Mucosa of rectum (tissue), 2 donors: ENCODE measurements around the gene CD151.

Experiments
- H3K27ac ChIP-seq, 2 donors: one replicate each; pipeline ENCODE4 v1.7.0; 2013; ENCODE audit warnings: inconsistent platforms in 2 of 2, low read depth in 2 of 2, low read length in 2 of 2
- H3K27me3 ChIP-seq, 2 donors: one replicate each; pipeline ENCODE4 v1.7.0; 2013; ENCODE audit warnings: low read length in 2 of 2; ENCODE audit not compliant: control insufficient read depth in 2 of 2, insufficient read depth in 2 of 2
- H3K36me3 ChIP-seq, 2 donors: one replicate each; pipeline ENCODE4 v1.7.0; 2013; ENCODE audit warnings: low read length in 2 of 2; ENCODE audit not compliant: control insufficient read depth in 2 of 2, insufficient read depth in 2 of 2
- H3K4me1 ChIP-seq, 2 donors: one replicate each; pipeline ENCODE4 v1.7.0; 2013; ENCODE audit warnings: low read length in 2 of 2, mild to moderate bottlenecking in 1 of 2; ENCODE audit not compliant: control insufficient read depth in 2 of 2, insufficient read depth in 2 of 2
- H3K4me3 ChIP-seq, 2 donors: one replicate each; pipeline ENCODE4 v1.7.0; 2013; ENCODE audit warnings: low read length in 2 of 2
- H3K9ac ChIP-seq, 2 donors: one replicate each; pipeline ENCODE4 v1.7.0; 2013; ENCODE audit warnings: low read length in 2 of 2, low read depth in 1 of 2, mild to moderate bottlenecking in 1 of 2
- H3K9me3 ChIP-seq, 2 donors: one replicate each; pipeline ENCODE4 v1.7.0; 2013; ENCODE audit warnings: low read length in 2 of 2; ENCODE audit not compliant: control insufficient read depth in 2 of 2
- donor health status: healthy.
- donor health status: Normal muscosa, but diverticular disease.

CD151 gene

GRCh38 chr11:797296-798092 is 35.3 kb upstream of the CD151 start:
- Histone ChIP-seq H3K27me3 (no peaks in the 10 kb centered on the region), H3K4me1 (peaks cover 17 to 27% of the 10 kb centered on the region in 2 donors), H3K36me3 (peaks cover 0 to 4% of the 10 kb centered on the region in 2 donors), H3K27ac (peak overlapping the region; percentile 62 to 85), H3K9ac (peak overlapping the region; percentile 63 to 66), H3K9me3 (no peaks in the 10 kb centered on the region), H3K4me3 (peak overlapping the region; percentile 75 to 86)

- H3K9ac ChIP-seq = peak within 1 kb of the TSS; percentile 63 to 66
- H3K4me1 ChIP-seq = peaks cover 17 to 27% of the 10 kb centered on the region in 2 donors
- H3K9me3 ChIP-seq = no peaks in the 10 kb centered on the region
- no peaks in the 10 kb centered on the region for H3K27me3 ChIP-seq
- peak within 1 kb of the TSS; percentile 62 to 85 for H3K27ac ChIP-seq
- peak within 1 kb of the TSS; percentile 75 to 86 for H3K4me3 ChIP-seq
- H3K36me3 ChIP-seq = peaks cover 0 to 4% of the 10 kb centered on the region in 2 donors
Observed at GRCh38 chr11:798093-798713, 34.5 kb upstream of the CD151 start, which contains the start of gene SLC25A22. SLC25A22 (minus strand) TSS chr11:798281; CDS start chr11:795006, 3,275 bp downstream.

GRCh38 chr11:799641-800316 is 33.0 kb upstream of the CD151 start:
- Histone ChIP-seq H3K9ac (no peak overlapping the region), H3K36me3 (peaks cover 0 to 2% of the 10 kb centered on the region in 2 donors), H3K27ac (no peak overlapping the region), H3K9me3 (no peaks in the 10 kb centered on the region), H3K27me3 (no peaks in the 10 kb centered on the region), H3K4me1 (peaks cover 26 to 40% of the 10 kb centered on the region in 2 donors), H3K4me3 (no peak overlapping the region)

- H3K36me3 ChIP-seq = peaks cover 0 to 2% of the 10 kb centered on the region in 2 donors
- H3K27ac ChIP-seq = no peak overlapping the region
- no peaks in the 10 kb centered on the region for H3K27me3 ChIP-seq
- no peaks in the 10 kb centered on the region for H3K9me3 ChIP-seq
- H3K9ac ChIP-seq = no peak overlapping the region
- H3K4me3 ChIP-seq = no peak overlapping the region
- H3K4me1 ChIP-seq = peaks cover 25 to 36% of the 10 kb centered on the region in 2 donors
Observed at GRCh38 chr11:800473-800872, 32.3 kb upstream of the CD151 start.

GRCh38 chr11:801097-801780 is 31.5 kb upstream of the CD151 start:
- H3K9ac ChIP-seq = no peak overlapping the region
- H3K27ac ChIP-seq = no peak overlapping the region
- H3K27me3 ChIP-seq = no peaks in the 10 kb centered on the region
- H3K4me1 ChIP-seq = peaks cover 24 to 33% of the 10 kb centered on the region in 2 donors
- H3K4me3 ChIP-seq = no peak overlapping the region
- no peaks in the 10 kb centered on the region for H3K9me3 ChIP-seq
- peaks cover 0 to 2% of the 10 kb centered on the region in 2 donors for H3K36me3 ChIP-seq

- Histone ChIP-seq H3K36me3 (peaks cover 0 to 2% of the 10 kb centered on the region in 2 donors), H3K9ac (no peak overlapping the region), H3K27me3 (no peaks in the 10 kb centered on the region), H3K27ac (no peak overlapping the region), H3K4me3 (no peak overlapping the region), H3K4me1 (peaks cover 16 to 24% of the 10 kb centered on the region in 2 donors), H3K9me3 (no peaks in the 10 kb centered on the region)
Observed at GRCh38 chr11:802018-802617, 30.6 kb upstream of the CD151 start.

GRCh38 chr11:802693-803466 is 29.9 kb upstream of the CD151 start:
- no peak overlapping the region for H3K4me3 ChIP-seq
- H3K36me3 ChIP-seq = peaks cover 0 to 2% of the 10 kb centered on the region in 2 donors
- no peaks in the 10 kb centered on the region for H3K27me3 ChIP-seq
- no peaks in the 10 kb centered on the region for H3K9me3 ChIP-seq
- peaks cover 10 to 18% of the 10 kb centered on the region in 2 donors for H3K4me1 ChIP-seq
- no peak overlapping the region for H3K9ac ChIP-seq
- H3K27ac ChIP-seq = no peak overlapping the region

GRCh38 chr11:803467-803742 is 29.3 kb upstream of the CD151 start:
- Histone ChIP-seq H3K4me1 (peaks cover 12 to 20% of the 10 kb centered on the region in 2 donors), H3K27me3 (no peaks in the 10 kb centered on the region), H3K36me3 (peaks cover 0 to 2% of the 10 kb centered on the region in 2 donors), H3K9ac (no peak overlapping the region), H3K4me3 (no peak overlapping the region), H3K27ac (no peak overlapping the region), H3K9me3 (no peaks in the 10 kb centered on the region)
